Type B pancreatic cell (in vitro differentiated cells): ENCODE data around the gene AHCYL1. TPM values are rescaled to one million over a fixed set of nuclear protein-coding genes. Genes with fewer than 3 reads are reported as not detected.

Experiments used
- DNase-seq: peaks from one replicate; pipeline ENCODE4 v3.0.0; 2021; ENCODE audit warnings: mixed read lengths; ENCODE audit not compliant: unreplicated experiment; ENCODE audit errors: extremely low spot score
- H3K27ac Mint-ChIP-seq: 2 replicates; pipeline ENCODE4 v1.8.0; 2021; ENCODE audit warnings: mild to moderate bottlenecking, mixed read lengths
- H3K27me3 Mint-ChIP-seq: 2 replicates; pipeline ENCODE4 v1.8.0; 2021; ENCODE audit warnings: mixed read lengths
- H3K36me3 Mint-ChIP-seq: 2 replicates; pipeline ENCODE4 v1.8.0; 2021; ENCODE audit warnings: mixed read lengths
- H3K4me1 Mint-ChIP-seq: one replicate; pipeline ENCODE4 v1.8.0; 2021; ENCODE audit warnings: mixed read lengths; ENCODE audit not compliant: unreplicated experiment
- H3K4me3 Mint-ChIP-seq: 2 replicates; pipeline ENCODE4 v1.8.0; 2021; ENCODE audit warnings: mild to moderate bottlenecking, mixed read lengths
- H3K9me3 Mint-ChIP-seq: 2 replicates; pipeline ENCODE4 v1.8.0; 2021; ENCODE audit warnings: mixed read lengths
- CTCF ChIP-seq: fragments of 200-600 bp; sonication (generic); conservative IDR thresholded peaks from 2 replicates; pipeline ENCODE4 v1.5.0; 2021; ENCODE audit warnings: antibody characterized with exemption, mild to moderate bottlenecking
- total RNA-seq: library from RNA; stranded (reverse); gene quantifications from 2 replicates; pipeline ENCODE4 v1.2.1, GENCODE V29; 2021; ENCODE audit warnings: low replicate concordance

Gene AHCYL1
- total RNA-seq, 1 donor from 2014 or later, result 87.1 TPM

- no peak for DNase-seq
- H3K27ac Mint-ChIP-seq, result no peak overlapping the region
- no peaks in the 10 kb centered on the region for H3K9me3 Mint-ChIP-seq
Observed at GRCh38 chr1:109980324-109981003, 4.1 kb upstream of the AHCYL1 start.

GRCh38 chr1:109981004-109981335 is 3.6 kb upstream of the AHCYL1 start:
- Mint-ChIP-seq H3K4me3 (no peak overlapping the region), H3K27ac (no peak overlapping the region), H3K4me1 (peaks cover 22% of the 10 kb centered on the region), H3K9me3 (no peaks in the 10 kb centered on the region), H3K27me3 (no peaks in the 10 kb centered on the region), H3K36me3 (no peaks in the 10 kb centered on the region)
- TF ChIP-seq CTCF, result no peak
- DNase-seq, result no peak

More at GRCh38 chr1:109980324-109981003, 4.1 kb upstream of the AHCYL1 start:
- Mint-ChIP-seq H3K4me3 (no peak overlapping the region), H3K4me1 (peaks cover 17% of the 10 kb centered on the region), H3K27me3 (no peaks in the 10 kb centered on the region), H3K36me3 (no peaks in the 10 kb centered on the region)
- no peak for TF ChIP-seq CTCF

- Mint-ChIP-seq H3K27me3 (no peaks in the 10 kb centered on the region), H3K4me3 (peak overlapping the region; percentile 98), H3K27ac (peak overlapping the region; percentile 100), H3K36me3 (peaks cover 10% of the 10 kb centered on the region), H3K4me1 (peaks cover 46% of the 10 kb centered on the region), H3K9me3 (no peaks in the 10 kb centered on the region)
- TF ChIP-seq CTCF, result no peak
- no peak for DNase-seq
Observed at GRCh38 chr1:109983380-109984189, 980 bp upstream of the AHCYL1 start.

GRCh38 chr1:109984190-109984455 is 442 bp upstream of the AHCYL1 start:
- peak overlapping the region; percentile 98 for H3K4me3 Mint-ChIP-seq
- H3K27me3 Mint-ChIP-seq, result no peaks in the 10 kb centered on the region
- no peak for TF ChIP-seq CTCF
- H3K27ac Mint-ChIP-seq, result peak overlapping the region; percentile 100
- DNase-seq, result no peak
- peaks cover 11% of the 10 kb centered on the region for H3K36me3 Mint-ChIP-seq
- peaks cover 50% of the 10 kb centered on the region for H3K4me1 Mint-ChIP-seq
- no peaks in the 10 kb centered on the region for H3K9me3 Mint-ChIP-seq

- H3K27ac Mint-ChIP-seq, result peak overlapping the region; percentile 100
- TF ChIP-seq CTCF, result no peak
- no peak for DNase-seq
- peaks cover 43% of the 10 kb centered on the region for H3K4me1 Mint-ChIP-seq
- H3K9me3 Mint-ChIP-seq, result no peaks in the 10 kb centered on the region
- H3K4me3 Mint-ChIP-seq, result peak overlapping the region; percentile 98
- peaks cover 19% of the 10 kb centered on the region for H3K36me3 Mint-ChIP-seq
- H3K27me3 Mint-ChIP-seq, result no peaks in the 10 kb centered on the region
Observed at GRCh38 chr1:109985247-109986053, 885 bp downstream of the AHCYL1 start.
